IMR-90 (cell line): ENCODE data around the gene PCDHGC5. TPM values are rescaled to one million over a fixed set of nuclear protein-coding genes. Genes with fewer than 3 reads are reported as not detected.

Experiments used
- ATAC-seq: fragments of 200-7000 bp; cut with Tn5 transposase; 2 replicates; pipeline ENCODE4 v1.9.1; 2020; ENCODE audit warnings: low read depth, mild to moderate bottlenecking, moderate library complexity
- BruUV-seq: library from RNA; stranded (reverse); fragments of 400-500 nt; replicated peaks from 2 replicates; lab custom pipeline; 2021; lab: Mats Ljungman, UMichigan
- CTCF ChIA-PET: fragments of 300-600 bp; formaldehyde crosslinking; extraction: SDS; loops from one replicate; lab custom pipeline; 2021; ENCODE audit warnings: antibody characterized with exemption; lab: Yijun Ruan, JAX
- POLR2A ChIA-PET: fragments of 300-600 bp; sonication (Branson Sonifier 250); formaldehyde crosslinking; loops from one replicate; lab custom pipeline; 2022; ENCODE audit warnings: antibody characterized with exemption; ENCODE audit not compliant: unreplicated experiment; lab: Charles Lee
- DNase-seq: peaks from one replicate; pipeline ENCODE4 v3.0.0; 2013
- H2AFZ ChIP-seq: replicated peaks from 2 replicates; pipeline ENCODE3; 2013; ENCODE audit warnings: low read length, mild to moderate bottlenecking; ENCODE audit not compliant: poor library complexity
- H2AK5ac ChIP-seq: 2 replicates; pipeline ENCODE4 v1.6.1; 2013; ENCODE audit warnings: low read depth, low read length, inconsistent platforms
- H2AK9ac ChIP-seq: replicated peaks from 2 replicates; pipeline ENCODE3; 2013; ENCODE audit warnings: mild to moderate bottlenecking, low read depth, low read length, moderate library complexity; ENCODE audit not compliant: poor library complexity
- H2BK120ac ChIP-seq: 2 replicates; pipeline ENCODE4 v1.6.1; 2013; ENCODE audit warnings: low read depth, low read length, inconsistent platforms
- H2BK15ac ChIP-seq: 3 replicates; pipeline ENCODE4 v1.6.1; 2013; ENCODE audit warnings: low read depth, low read length, inconsistent platforms
- H2BK20ac ChIP-seq: 2 replicates; pipeline ENCODE4 v1.6.1; 2013; ENCODE audit warnings: low read depth, mild to moderate bottlenecking, inconsistent platforms, low read length, moderate library complexity
- H2BK5ac ChIP-seq: 2 replicates; pipeline ENCODE4 v1.6.1; 2013; ENCODE audit warnings: mild to moderate bottlenecking, low read depth, low read length, inconsistent platforms; ENCODE audit not compliant: poor library complexity, severe bottlenecking
- H3K14ac ChIP-seq: replicated peaks from 2 replicates; pipeline ENCODE4 v1.6.1; 2013; ENCODE audit warnings: low read depth, low read length, inconsistent platforms
- H3K18ac ChIP-seq: 2 replicates; pipeline ENCODE4 v1.6.1; 2013; ENCODE audit warnings: low read depth, low read length, control low read depth
- H3K23ac ChIP-seq: 2 replicates; pipeline ENCODE4 v1.6.1; 2013; ENCODE audit warnings: low read depth, low read length, inconsistent platforms
- H3K27ac ChIP-seq: 2 replicates; pipeline ENCODE4 v1.5.1; 2013; ENCODE audit warnings: mild to moderate bottlenecking, control low read depth, low read length; ENCODE audit not compliant: insufficient read depth
- H3K27me3 ChIP-seq: 2 replicates; pipeline ENCODE4 v1.6.1; 2013; ENCODE audit warnings: low read length; ENCODE audit not compliant: control insufficient read depth, insufficient read depth
- H3K36me3 ChIP-seq: 2 replicates; pipeline ENCODE4 v1.6.1; 2013; ENCODE audit warnings: low read length, mixed read lengths; ENCODE audit not compliant: control insufficient read depth, insufficient read depth
- H3K4ac ChIP-seq: 2 replicates; pipeline ENCODE4 v1.6.1; 2013; ENCODE audit warnings: low read depth, low read length, inconsistent platforms
- H3K4me1 ChIP-seq: 2 replicates; pipeline ENCODE4 v1.6.1; 2013; ENCODE audit warnings: low read length, mixed read lengths; ENCODE audit not compliant: control insufficient read depth, insufficient read depth
- H3K4me2 ChIP-seq: 2 replicates; pipeline ENCODE4 v1.6.1; 2013; ENCODE audit warnings: low read depth, mild to moderate bottlenecking, control low read depth, low read length, moderate library complexity
- H3K4me3 ChIP-seq: 2 replicates; pipeline ENCODE4 v1.5.1; 2013; ENCODE audit warnings: low read depth, mild to moderate bottlenecking, control low read depth, low read length, moderate library complexity; ENCODE audit not compliant: insufficient read depth
- H3K56ac ChIP-seq: 2 replicates; pipeline ENCODE4 v1.6.1; 2013; ENCODE audit warnings: low read length, inconsistent platforms; ENCODE audit not compliant: insufficient read depth; ENCODE audit errors: extremely low read depth
- H3K79me1 ChIP-seq, 2 experiments: 2 replicates each; pipeline ENCODE4 v1.6.1; 2013; ENCODE audit warnings: low read length in 2 of 2, inconsistent platforms in 1 of 2, low read depth in 1 of 2
- H3K9ac ChIP-seq: 2 replicates; pipeline ENCODE4 v1.6.1; 2013; ENCODE audit warnings: low read depth, low read length, control low read depth
- H3K9me1 ChIP-seq: 2 replicates; pipeline ENCODE4 v1.6.1; 2013; ENCODE audit warnings: low read length, inconsistent platforms; ENCODE audit not compliant: insufficient read depth
- H3K9me3 ChIP-seq: 2 replicates; pipeline ENCODE4 v1.6.1; 2013; ENCODE audit warnings: low read length; ENCODE audit not compliant: control insufficient read depth, insufficient read depth
- H4K20me1 ChIP-seq: 2 replicates; pipeline ENCODE4 v1.6.1; 2013; ENCODE audit warnings: low read length, inconsistent platforms; ENCODE audit not compliant: insufficient read depth
- H4K5ac ChIP-seq: 2 replicates; pipeline ENCODE4 v1.6.1; 2013; ENCODE audit warnings: mild to moderate bottlenecking, low read depth, low read length, control low read depth
- H4K8ac ChIP-seq, 2 experiments: 2 replicates each; pipeline ENCODE4 v1.6.1; 2013; ENCODE audit warnings: low read depth in 2 of 2, low read length in 2 of 2, control low read depth in 1 of 2, inconsistent platforms in 1 of 2
- H4K91ac ChIP-seq: 2 replicates; pipeline ENCODE4 v1.6.1; 2013; ENCODE audit warnings: low read depth, low read length, inconsistent platforms; ENCODE audit not compliant: insufficient read depth
- MAFK ChIP-seq: IDR thresholded peaks from 2 replicates; pipeline ENCODE4 v1.6.1; 2012; ENCODE audit warnings: low read depth, low read length, improper control_type of control experiment
- MAZ ChIP-seq: IDR thresholded peaks from 2 replicates; pipeline ENCODE4 v1.6.1; 2012; ENCODE audit warnings: low read depth, mild to moderate bottlenecking, low read length, improper control_type of control experiment, moderate library complexity, borderline replicate concordance
- WGBS, 2 experiments: methylation state at CpG; one replicate each; pipeline versions ENCODE4 v1.1.5 to v1.1.7; 2013; ENCODE audit warnings: missing lambda C conversion rate in 2 of 2; ENCODE audit not compliant: insufficient read length in 1 of 2; ENCODE audit errors: extremely low coverage in 2 of 2; 5-methylcytosine and 5-hydroxymethylcytosine counted together
- dilution Hi-C: fragments of 300-500 bp; cut with HindIII; formaldehyde crosslinking; loops from one replicate; pipeline ENCODE4 v1.14.3; 2018; ENCODE audit warnings: low sequenced_read_pairs; ENCODE audit not compliant: unreplicated experiment
- in situ Hi-C: fragments of 300-500 bp; cut with MboI; formaldehyde crosslinking; loops from 3 replicates; pipeline ENCODE4 v1.14.3; 2019; ENCODE audit warnings: low sequenced_read_pairs, inconsistent platforms, mixed read lengths
- intact Hi-C: fragments of 100-400 bp; cut with micrococcal nuclease; formaldehyde crosslinking; loops from 2 replicates; pipeline ENCODE4 v1.10.0; 2022
- polyA plus RNA-seq, 3 experiments: library from polyadenylated mRNA; depleted of rRNA; stranded (reverse); fragments of >200 nt; gene quantifications; 2 replicates each; pipeline ENCODE4 v1.2.3, GENCODE V29; 2012; ENCODE audit warnings: low replicate concordance in 1 of 3
- total RNA-seq: library from RNA; depleted of rRNA; stranded (reverse); fragments of >200 nt; gene quantifications from 2 replicates; pipeline ENCODE4 v1.2.3, GENCODE V29; 2012

PCDHGC5 gene
- total and polyA plus RNA-seq, 2 of the 4 experiments (the other 2 are of a cell fraction) = 2.9 to 3.8 TPM

- H3K9ac ChIP-seq = peak overlapping the region; percentile 16; the same call in 1 of the 2 replicates
- no CpG with 5 or more reads among the region's 5 CpGs for WGBS, 2 experiments
- BruUV-seq = no TSS peak
Measured at GRCh38 chr5:141529002-141529401, 40.1 kb downstream of the PCDHGC5 start.

More at GRCh38 chr5:141529002-141529401, 40.1 kb downstream of the PCDHGC5 start:
- Histone ChIP-seq H3K18ac (peak overlapping the region; percentile 30), H2BK5ac (peak overlapping the region; percentile 71), H3K9me3 (no peaks in the 10 kb centered on the region), H2BK120ac (peak overlapping the region; percentile 37; the same call in 1 of the 2 replicates), H3K4ac (peak overlapping the region; percentile 39), H3K56ac (no peak overlapping the region), H4K91ac (peak overlapping the region; percentile 61; the same call in 1 of the 2 replicates), H4K5ac (no peak overlapping the region), H3K27ac (peak overlapping the region; percentile 74; the same call in 1 of the 2 replicates), H3K4me1 (peaks cover 29% of the 10 kb centered on the region), H3K9me1 (peaks cover 8% of the 10 kb centered on the region), H2AK5ac (peak overlapping the region; percentile 1; the same call in 1 of the 2 replicates), H3K36me3 (no peaks in the 10 kb centered on the region; the same call in none of the 2 replicates), H3K27me3 (no peaks in the 10 kb centered on the region), H3K4me3 (no peak overlapping the region), H3K4me2 (peak overlapping the region; percentile 31; the same call in 1 of the 2 replicates), H2BK20ac (peak overlapping the region; percentile 40; the same call in 1 of the 2 replicates), H4K8ac (peak overlapping the region in 1 of 2 experiments; percentile 83; a peak in 2 of 4 replicates), H3K14ac (peak overlapping the region; percentile 41), H2AK9ac (peak overlapping the region; percentile 18), H4K20me1 (no peaks in the 10 kb centered on the region), H2AFZ (peak overlapping the region; percentile 37), H3K23ac (peak overlapping the region; percentile 3), H3K79me1 (peaks cover 0 to 13% of the 10 kb centered on the region in 2 experiments; a peak in 3 of 4 replicates), H2BK15ac (peak overlapping the region; percentile 72; the same call in 1 of the 3 replicates)
- ATAC-seq (peak; percentile 50), DNase-seq (peak; percentile 88)
- intact Hi-C loops = no loop called here
- CTCF ChIA-PET = interaction anchor here (0.7 to 1.9 kb wide), 4 partner anchors 12 to 116 kb away, joined by 3 to 8 read pairs (median 6); partner anchors contain the start of gene PCDHGA10
- dilution Hi-C loops = no loop called here
- POLR2A ChIA-PET = no interaction called here
- in situ Hi-C loops = no loop called here
- 0 out of 2 replicates have a peak, but pooled peaks have one; percentile 1 for TF ChIP-seq MAFK
- no peak for TF ChIP-seq MAZ
